ENCODE data around the gene CACNA1I. TPM values are rescaled to one million over a fixed set of nuclear protein-coding genes. Genes with fewer than 3 reads are reported as not detected.

CACNA1I gene
- total and polyA plus RNA-seq, 2 of the 8 experiments (the other 6 are each of a cell fraction or from before 2014, with no cell fraction given) = 0.77 to 1.2 TPM

DNA sequence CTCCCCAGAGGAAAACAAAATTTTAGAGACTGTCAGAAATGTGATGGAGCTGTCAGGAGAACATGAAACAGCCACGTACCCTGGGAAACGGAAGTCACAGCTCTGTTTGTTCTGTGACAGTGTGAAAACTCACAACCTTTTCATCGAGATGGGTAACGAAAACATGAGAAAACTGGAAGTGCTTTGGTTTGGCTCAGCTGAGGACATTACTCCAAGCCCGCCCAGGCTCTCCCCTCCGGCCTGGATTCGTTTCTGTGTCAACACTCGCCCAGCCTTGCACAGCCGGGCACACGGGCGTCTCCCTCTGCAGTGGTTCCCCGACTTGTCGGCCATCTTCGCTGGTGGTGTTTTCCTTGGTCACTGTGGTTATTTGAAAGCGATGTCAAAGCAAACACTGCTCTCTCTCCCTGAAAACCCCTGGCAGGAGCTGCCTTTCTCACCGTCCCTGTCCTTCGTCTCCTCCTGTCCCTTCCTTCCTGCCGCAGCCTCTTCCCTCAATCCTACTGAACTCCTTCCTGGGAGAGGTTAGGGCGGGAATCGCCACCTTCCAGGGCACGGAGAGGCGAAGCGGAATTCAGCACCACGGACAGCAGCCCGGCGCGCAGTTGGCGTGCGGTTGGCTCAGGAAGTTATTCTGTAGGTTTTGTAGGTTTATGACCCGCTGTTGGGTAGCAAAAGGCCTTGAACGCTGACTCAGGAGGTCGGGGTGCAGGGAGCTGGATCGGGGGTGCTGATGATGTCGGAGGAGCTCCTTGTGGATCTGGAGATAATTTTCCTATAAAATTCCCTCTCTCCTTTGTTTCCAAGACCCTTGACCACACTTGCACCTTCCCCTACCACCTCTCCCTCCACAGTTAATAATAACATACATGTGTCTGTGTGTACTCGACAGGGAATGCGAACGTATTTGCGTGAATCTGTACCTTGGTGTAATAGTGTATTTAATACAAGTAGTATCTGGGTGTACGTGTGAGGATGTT is 24.9 kb upstream of the CACNA1I start (continued):
- no peak for TF ChIP-seq FOSL1 (IDR thresholded peaks at IDR 0.05; ENCODE audit: insufficient read depth, low read depth, low read length)
- TF ChIP-seq, protein P1, sequence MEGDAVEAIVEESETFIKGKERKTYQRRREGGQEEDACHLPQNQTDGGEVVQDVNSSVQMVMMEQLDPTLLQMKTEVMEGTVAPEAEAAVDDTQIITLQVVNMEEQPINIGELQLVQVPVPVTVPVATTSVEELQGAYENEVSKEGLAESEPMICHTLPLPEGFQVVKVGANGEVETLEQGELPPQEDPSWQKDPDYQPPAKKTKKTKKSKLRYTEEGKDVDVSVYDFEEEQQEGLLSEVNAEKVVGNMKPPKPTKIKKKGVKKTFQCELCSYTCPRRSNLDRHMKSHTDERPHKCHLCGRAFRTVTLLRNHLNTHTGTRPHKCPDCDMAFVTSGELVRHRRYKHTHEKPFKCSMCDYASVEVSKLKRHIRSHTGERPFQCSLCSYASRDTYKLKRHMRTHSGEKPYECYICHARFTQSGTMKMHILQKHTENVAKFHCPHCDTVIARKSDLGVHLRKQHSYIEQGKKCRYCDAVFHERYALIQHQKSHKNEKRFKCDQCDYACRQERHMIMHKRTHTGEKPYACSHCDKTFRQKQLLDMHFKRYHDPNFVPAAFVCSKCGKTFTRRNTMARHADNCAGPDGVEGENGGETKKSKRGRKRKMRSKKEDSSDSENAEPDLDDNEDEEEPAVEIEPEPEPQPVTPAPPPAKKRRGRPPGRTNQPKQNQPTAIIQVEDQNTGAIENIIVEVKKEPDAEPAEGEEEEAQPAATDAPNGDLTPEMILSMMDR (IDR thresholded peaks at IDR 0.05; ENCODE audit: control extremely low read depth in 1 of 3, insufficient read depth in 1 of 3, low read depth in 1 of 3, low read length in 3 of 3) = no peak
- TF ChIP-seq JUND (IDR thresholded peaks at IDR 0.05; ENCODE audit: low read length) = 0 out of 2 replicates have a peak, but pooled peaks have one; percentile 60
- TF ChIP-seq CHD7 (IDR thresholded peaks at IDR 0.05; ENCODE audit: insufficient replicate concordance, low read length) = no peak
- no peak for TF ChIP-seq CTBP2 (IDR thresholded peaks at IDR 0.05; ENCODE audit: borderline replicate concordance, insufficient read depth, insufficient read length, low read length)
- TF ChIP-seq CREB1 (IDR thresholded peaks at IDR 0.05) = peak; percentile 45; the same call in 1 of the 2 replicates
